SW480 (cell line): ENCODE results near the gene GRM1.

Experiments
- DNase-seq: peaks from one replicate; pipeline ENCODE4 v3.0.0-alpha.2; 2016; ENCODE audit warnings: low spot score

GRM1 gene

DNA sequence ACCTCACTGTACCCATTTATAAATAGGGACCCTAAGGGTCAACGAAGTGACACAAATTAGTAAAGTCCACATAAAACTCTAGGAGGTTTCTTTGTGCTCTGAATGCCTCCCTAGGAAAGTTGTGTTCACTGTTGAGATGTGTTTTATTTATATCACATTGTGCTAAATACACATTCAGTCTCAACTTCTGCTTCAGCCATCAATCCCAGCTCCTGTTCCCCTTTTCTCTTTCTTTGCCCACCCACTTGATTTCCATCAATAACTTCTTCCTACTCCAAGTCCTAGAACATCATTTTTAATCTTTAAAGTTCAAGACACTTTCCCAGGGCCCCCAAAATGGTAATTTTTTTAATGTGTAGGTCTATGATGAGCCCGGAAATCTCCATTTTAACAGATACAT is 306.5 kb downstream of the GRM1 start:
- DNase-seq: no peak

DNA sequence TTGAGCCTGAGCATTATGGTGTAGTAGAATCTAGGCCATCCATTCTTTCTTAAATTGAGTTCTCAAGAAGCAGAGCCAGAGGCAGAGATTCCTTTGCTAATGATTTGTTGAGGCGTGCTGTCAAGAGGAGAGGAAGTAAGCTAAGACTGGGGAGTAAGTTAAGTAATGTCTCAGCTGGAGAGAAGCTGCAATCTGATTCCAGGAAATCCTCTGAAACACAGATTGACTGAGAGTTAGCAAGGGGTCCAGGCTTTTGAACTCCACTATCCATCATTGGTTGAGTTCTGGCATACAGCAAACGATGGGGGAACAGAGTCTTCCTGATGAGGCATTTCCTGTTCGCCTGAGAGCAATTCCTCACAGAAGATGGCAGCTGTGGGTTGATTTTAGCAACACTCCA is 307.3 kb downstream of the GRM1 start:
- no peak for DNase-seq

DNA sequence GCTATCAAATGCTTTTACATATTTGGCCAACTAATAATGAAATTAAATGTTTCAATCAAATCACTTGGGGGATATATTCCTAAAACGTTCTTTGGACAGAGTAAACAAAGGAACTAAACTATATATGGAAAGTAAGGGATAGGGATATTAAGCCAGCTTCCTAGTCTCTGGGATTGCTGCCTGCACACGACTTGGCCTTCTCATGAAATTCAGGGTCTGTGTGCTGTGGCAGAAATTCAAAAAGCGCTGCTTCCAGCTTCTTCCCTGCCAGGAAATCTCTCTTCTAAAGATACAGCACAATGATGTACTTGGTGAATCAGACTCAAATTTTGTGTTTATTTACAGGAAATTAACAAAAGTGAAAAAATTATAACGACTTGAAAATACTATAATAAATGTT is 308.5 kb downstream of the GRM1 start:
- no peak for DNase-seq

DNA sequence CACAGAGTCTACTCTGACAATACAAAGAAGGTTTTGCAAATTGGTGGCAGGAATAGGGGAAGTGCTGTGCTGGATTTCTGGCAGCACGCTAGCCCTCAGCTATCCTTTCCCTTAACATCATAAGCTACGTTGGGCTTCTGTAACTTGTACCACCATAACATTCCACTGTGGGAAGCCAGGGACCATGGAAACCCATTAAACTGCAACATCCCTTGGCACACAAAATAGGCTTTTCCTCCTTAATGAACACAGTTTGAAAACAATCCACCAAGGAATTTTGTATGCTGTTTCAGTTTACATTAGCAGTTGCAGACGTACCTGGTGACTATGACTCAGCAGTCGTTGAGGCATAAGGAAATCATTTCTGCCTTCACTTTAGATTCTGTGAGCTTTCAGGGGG is 310.9 kb downstream of the GRM1 start:
- DNase-seq: no peak

DNA sequence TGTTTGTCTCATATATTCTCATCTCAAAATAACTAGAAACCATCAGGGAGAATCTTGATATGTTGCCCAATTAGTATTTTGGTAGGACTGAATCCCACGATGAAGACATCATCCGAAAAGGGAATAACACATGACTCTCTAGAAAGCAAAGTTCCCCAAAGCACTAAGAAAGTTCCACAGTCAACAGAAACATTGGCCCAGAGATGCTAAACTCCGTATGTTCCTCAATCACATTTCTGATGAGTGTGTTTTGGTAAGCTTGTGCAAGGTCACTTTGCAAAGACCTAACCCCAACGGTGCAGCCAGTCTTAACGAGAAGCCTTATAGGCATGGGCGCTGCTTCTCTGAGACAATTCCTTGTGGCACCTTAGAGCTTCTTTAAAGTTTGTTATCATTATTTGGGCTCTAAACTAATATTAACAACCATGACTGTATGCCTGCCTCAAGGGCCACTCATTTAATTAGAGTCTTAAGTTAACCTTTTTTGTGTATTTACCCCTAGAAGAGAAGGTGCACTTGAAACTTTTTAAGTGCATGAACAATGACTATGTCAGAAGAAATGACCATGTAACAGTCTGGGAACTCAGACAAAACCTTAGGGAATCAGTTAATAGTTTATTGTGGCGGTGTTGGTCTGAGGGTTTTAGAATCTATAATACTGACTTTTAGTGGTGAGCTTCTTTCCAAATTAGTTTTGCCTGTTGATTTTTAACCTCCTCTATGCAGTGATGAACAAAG is 312.8 kb downstream of the GRM1 start:
- no peak for DNase-seq

DNA sequence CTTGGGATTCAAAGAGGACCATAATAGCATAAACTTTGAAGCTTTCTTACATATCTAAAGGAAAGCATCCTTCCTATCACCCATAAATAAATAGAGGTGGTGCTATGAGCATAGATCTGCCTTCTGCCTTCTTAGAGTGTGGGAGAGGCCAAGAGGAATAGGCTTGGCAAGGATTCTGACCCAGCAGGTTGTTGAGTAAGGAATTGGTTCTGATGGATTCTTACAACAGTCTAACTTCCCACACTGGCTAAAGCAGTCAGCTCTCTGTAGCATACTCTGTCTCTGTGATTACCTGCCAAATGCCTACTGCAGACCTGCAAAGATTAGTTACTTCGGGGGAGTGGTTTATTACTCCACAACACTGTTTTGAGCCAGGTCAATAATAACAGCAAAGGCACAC is 316.7 kb downstream of the GRM1 start:
- DNase-seq: no peak

DNA sequence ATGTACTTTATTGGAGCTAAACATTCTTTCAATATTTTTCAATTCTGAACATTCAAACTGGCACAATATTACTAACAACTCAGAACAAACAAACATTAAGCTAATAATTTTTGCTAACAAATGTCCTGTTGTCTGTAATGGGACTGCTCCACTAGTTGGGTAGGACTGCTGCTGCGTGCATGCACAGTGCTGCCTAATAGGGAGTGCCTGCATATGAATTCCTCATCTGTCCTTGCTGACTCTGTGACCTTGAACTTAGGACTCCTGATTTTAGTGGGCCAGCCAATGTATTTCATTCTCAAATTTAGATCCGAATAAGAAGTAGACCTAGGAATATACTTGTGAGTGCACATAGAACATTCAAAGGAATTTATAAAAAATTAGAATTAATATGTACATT is 318.2 kb downstream of the GRM1 start:
- DNase-seq: no peak

DNA sequence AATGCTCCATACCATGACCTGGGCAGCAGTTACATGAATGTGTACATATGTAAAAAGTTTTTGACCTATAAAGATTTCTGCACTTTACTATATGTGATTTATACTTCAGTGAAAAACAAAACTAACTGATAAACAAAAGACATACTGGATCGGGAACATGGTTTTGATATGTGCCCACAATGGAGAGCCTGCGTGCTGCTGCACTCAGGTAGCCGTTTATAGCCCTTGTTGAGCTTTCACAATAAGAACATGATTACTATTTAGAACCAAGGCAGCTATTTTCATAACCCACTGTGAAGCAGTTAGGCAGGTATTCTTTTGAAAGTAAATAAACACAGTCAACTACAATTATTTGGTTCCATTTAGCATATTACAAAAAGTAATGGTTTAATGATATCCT is 318.8 kb downstream of the GRM1 start:
- DNase-seq: no peak

DNA sequence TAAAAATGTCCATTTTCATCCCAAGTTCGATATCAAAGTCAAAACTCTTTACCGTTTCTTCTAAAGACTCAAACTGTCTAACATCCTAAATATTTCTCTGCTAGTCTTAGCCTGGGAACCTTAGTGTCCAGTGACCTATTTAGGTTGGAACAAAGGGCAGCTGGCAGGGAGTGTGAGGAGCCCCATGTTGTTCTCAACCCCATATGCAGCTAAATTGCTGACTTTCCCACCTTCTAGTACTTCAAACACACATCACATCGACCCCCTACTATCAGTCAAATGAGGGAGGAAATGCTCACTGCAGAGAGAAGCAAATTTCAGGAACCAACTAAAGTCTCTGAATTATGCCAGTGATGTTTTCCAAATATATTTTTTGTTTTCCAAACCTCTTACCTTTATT is 322.2 kb downstream of the GRM1 start:
- no peak for DNase-seq

DNA sequence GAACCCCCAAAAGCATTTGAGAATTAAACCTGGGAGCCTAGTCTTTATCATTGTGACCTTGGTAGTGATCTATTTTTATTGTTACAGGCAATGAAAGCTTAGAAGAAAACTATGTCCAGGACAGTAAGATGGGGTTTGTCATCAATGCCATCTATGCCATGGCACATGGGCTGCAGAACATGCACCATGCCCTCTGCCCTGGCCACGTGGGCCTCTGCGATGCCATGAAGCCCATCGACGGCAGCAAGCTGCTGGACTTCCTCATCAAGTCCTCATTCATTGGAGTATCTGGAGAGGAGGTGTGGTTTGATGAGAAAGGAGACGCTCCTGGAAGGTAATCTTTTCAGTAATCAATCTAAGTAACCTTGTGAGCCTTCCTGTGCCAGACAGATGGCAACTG is 323.3 kb downstream of the GRM1 start:
- no peak for DNase-seq

DNA sequence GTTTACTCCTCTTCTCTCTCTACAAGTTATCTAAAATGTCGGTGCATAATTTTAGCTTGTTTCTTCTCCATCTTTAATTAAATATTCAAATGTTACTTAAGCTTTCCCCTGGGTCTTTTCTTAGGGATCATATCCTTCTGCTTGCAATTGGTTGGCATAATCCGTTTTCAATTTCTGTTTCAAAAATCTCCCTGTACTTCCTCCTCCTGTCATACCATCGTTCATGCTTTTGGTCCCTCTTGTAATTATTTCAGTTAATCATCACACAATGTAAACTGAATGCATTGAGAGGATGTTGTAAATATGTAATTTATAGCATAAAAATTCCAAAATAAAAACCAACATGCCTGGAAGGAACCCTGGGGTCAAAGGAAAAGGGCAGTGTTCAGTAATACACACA is 325.6 kb downstream of the GRM1 start:
- no peak for DNase-seq

DNA sequence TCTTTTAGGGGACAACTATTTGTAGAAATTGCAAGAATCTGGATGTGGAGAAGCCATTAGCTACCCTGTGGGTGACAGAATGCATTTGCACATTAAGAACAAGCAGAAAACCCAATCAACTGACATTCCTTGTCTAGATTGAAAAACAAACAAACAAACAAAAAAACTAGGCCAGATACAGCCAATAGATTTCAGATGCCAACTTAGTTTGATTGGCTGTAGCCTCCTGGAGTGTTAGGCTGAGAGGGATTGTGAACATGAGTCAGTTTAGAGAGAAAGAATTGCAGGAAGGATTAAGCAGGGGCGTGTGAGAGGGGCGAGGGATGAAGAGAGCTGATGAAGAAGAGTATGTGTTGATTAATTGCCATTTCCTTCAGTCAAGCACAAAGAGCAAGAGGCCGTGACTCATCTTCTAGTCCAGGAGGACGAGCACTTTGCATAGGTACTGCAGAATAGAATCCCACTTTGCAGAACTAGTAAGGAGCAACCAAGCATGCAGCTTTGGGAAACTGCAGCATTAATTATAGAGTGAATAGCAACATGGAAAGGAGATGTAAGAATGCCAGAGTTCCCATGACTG is 326.7 kb downstream of the GRM1 start:
- DNase-seq: no peak

DNA sequence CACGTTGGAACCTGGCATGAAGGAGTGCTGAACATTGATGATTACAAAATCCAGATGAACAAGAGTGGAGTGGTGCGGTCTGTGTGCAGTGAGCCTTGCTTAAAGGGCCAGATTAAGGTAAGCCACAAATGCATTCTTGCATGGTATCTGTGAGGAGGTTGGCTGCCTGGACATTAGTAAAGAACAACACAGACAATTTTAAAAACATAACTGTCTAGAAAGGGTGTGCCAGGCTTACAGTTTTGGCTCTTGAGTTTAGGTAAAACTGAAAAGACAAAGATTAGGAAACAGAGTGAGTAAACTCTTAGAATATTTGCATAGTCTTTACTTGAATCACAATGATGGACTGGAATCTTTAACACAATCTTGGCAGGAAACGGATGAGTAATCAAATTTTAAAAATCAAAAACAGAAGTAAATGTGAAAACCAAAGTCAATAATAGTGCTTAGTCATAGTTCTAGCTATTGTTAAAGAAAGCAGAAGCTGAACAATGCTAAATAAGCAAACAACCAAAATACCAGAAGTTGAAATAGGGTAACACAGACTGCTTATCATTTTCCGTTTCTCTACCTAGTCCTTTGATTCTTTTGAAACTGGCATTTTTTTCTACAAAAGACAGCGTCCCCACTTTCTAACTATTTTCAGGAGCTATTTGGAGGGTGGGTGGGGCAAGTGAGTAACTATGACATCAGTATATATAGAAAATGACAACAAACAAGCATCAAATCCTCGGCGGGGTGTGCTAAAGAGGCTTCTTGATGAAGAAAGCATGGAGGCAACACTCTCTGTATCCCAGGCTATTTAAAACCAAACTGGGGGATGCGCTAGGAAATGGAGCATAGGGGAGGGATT is 328.9 kb downstream of the GRM1 start:
- DNase-seq: peak; percentile 13

DNA sequence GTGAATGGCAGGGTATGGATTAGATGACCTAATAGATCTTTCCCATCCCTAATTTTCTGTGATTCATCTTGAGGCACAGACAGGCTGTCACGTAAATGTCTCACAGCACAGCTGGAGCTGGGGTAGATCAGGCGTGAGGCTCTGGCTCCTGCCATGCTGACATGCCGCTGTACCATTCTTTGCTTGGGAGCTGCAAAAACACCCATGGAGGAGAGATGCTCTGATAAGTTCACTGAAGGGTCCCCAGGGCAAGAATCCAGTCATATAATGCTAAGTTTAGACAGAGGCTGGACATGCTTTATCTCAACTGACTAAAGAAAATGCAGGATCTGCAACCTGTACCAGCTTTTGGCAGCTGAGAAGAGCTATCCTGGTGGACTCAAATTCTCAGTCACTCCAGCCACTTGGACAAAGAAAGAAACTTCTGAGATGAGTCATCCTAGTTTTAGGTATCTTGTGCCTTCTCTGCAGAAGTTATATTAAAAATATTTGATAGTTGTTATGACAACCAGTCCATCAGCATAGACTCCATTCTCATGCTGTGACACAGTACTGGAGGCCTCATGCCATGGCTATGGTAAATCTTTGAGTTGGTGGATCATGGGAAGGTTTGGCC is 329.7 kb downstream of the GRM1 start:
- no peak for DNase-seq

DNA sequence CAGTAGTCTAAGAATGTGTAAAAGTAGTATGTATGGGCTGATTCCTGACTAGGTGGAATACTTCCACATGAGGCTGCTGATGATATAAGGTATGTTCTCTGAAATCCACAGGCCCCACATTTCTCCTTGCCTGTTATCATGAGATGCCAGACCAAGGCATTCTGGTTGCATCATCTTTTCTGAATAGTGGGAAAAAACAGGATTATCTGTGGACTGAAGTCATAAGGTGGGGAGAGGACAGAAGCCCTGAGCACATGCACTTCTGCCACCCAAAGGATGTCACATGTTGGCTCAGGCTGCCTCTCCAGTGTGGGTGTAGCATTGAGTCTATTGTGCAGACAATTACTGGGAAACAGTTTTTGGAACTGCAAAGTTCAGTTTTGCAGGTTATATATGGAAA is 330.3 kb downstream of the GRM1 start:
- DNase-seq: no peak

DNA sequence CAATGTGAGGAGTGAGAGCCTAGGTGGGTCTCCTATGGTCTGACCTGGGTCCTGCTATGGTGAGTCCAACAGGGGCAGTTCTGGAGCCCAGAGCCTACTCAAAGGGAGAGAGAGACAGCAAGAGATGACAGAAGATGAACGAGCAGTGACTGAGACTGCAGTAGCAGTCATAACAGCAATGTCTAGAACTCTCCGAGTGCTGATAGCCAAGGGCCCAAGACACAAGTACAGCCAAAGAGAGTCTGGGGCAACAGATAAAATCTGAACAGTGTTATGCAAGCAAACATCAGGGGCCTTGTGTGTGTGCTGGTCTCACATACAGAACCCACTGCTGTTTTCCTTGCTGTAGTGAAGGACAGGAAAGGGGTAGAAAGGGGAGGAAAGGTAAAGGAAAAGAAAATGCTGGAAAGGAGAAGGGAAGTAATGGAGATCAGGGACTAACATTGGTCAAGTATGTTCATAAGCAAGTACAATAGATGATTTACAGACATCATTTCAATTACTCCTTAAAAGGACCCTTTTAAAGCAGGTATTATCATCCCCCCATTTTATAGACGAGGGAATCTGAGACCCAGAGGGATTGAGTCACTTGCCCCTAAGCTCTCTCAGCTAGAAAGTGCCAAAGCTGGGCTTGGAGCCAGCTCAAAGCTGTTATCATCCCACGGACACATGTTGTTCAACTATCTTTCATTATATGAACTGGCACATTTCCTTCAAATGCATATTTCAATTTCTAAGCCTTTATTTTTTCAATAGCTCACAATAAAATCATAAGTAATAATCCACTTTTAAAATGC is 332.5 kb downstream of the GRM1 start:
- DNase-seq: no peak

DNA sequence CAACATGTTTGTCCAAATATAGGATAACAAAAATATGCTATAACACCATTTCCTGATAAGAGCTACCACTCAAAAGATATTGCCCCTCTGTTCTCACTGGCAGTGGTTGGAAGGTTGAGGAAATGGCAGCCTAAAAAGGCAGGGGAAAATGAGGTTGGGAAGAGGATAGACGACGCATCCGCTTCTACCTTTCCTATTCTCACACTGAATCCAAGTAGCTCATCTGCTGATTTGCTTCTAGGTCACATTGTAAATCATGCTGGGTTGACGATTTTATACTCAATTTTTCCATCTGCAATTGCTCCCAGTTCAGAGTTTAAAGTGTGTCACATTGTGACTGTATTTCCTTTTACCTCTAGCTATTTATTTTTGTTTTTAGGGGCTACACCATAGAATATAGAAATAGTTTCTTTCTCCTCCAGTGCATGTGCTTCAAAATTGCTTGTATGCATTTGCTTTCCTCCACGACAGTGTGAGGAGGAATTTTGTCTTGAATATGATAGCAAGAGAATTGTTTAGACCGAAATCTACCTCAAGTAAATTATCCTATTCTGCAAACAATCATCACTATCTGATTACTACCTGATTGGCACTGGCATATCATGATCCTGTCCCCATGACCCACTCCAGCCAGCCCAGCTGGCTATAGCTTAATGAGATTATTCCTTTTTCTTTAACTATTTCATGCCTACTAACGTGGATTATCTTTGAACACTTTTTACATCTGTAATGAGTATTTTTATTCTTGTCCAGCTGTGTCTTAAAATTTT is 335.2 kb downstream of the GRM1 start:
- DNase-seq: no peak

DNA sequence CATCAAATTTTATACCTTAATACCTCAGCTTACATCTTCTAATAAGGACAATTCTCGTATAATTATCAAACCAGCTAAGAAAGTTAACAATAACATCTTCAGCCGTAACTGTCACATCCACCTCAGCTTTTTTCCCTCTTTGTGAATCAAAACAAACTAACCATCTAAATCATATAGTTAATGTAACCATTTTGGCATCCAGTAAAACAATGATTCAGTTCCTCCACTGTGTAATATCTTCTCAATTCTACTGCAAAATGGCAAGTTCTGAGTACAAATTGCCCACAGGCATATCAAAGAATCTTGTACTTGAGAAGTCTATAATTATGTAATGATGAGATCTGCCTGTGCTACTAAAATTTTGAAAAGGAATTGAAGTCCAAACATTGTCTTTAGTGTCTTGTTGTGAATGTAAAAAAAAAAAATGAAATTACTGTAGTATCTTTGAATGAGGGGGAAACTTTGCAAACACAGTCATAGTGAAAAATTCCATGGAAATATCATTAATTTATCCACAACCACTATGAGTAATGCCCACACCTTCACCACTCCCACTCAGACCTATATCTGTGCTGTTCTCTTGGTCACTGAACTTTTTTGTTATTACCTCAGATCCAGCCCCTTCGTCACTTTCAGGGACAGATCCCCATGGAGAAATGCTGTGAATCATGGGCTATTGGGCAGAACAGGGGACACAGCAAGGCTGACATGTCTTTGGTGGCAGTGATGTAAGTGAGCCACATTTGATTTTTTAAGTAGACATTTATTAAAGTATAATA is 336.1 kb downstream of the GRM1 start:
- no peak for DNase-seq

DNA sequence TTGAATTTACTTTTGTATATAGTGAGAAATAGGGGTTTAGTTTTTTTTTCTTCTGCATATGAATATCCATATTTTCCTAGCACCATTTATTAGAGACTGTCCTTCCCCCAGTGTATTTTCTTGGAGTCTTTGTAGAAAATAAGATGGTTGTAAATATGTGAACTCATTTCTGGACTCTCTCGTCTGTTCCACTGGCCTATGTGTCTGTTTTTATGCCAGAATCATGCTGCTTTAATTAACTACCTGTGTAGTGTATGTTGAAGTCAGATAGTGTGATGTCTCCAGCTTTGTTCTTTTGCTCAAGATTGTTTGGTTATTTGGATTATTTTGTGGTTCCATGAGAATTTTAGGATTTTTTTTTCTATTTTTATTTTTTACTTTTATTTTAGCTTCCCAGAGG is 338.2 kb downstream of the GRM1 start:
- no peak for DNase-seq

DNA sequence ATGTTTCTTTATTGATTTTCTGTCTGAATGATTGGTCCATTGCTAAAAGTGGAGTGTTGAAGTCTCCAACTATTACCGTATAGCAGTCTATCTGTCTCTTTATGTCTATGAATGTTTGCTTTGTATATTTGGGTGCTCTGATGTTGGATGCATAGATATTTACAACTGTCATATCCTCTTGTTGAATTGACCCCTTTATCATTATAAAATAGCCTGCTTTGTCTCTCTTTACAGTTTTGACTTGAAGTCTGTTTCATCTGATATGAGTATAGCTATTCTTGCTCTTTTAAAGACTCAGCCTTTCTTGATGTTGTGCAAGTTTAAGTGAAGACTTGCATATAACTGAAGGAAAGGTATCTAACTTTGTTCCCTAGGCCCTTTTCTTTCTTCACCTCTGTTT is 341.0 kb downstream of the GRM1 start:
- no peak for DNase-seq
